ENCODE data around the gene SMIM32. TPM values are rescaled to one million over a fixed set of nuclear protein-coding genes. Genes with fewer than 3 reads are reported as not detected.

SMIM32 gene
- total RNA-seq, 2 experiments from 2014 or later, result not detected

DNA sequence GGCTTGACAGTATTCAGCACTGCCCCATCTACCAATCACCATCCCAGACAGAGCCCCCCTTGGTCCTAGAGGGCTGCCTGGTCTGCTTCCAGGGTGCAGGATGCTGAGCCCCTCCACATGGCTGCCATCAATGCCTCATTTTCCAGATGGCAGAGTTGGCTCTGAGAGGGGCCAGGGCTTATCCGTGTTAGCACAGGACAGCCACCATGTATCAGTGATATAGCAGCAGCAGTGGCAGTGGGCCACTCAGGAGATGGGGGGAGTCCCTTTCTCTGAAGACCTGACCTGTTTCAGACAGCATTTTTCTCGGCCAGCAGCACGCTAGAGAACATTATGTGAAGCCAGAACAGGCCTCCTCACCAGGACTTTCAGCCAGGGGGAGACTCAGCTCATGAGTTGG, 1.6 kb upstream of the SMIM32 start:
- Histone ChIP-seq H3K79me2 (ENCODE audit: insufficient read depth, low read depth, low read length) (no peaks in the 10 kb centered on the region), H4K20me1 (ENCODE audit: insufficient read depth, low read length) (no peaks in the 10 kb centered on the region), H3K4me1 (ENCODE audit: insufficient read depth, low read length, poor library complexity, severe bottlenecking) (no peaks in the 10 kb centered on the region), H3K9me3 (ENCODE audit: low read length) (no peaks in the 10 kb centered on the region), H3K27ac (ENCODE audit: low read depth, low read length, poor library complexity, severe bottlenecking) (no peak overlapping the region), H2AFZ (ENCODE audit: low read length) (no peak overlapping the region), H3K4me3 (ENCODE audit: low read depth, low read length, poor library complexity, severe bottlenecking) (no peak overlapping the region), H3K9me2 (ENCODE audit: insufficient read depth, low read length) (no peaks in the 10 kb centered on the region), H3K36me3 (ENCODE audit: insufficient read depth, low read length) (no peaks in the 10 kb centered on the region), H3K4me2 (ENCODE audit: low read length) (no peak overlapping the region)
- no TSS peak for BruUV-seq (replicated peaks)
- TF ChIP-seq, protein P1, sequence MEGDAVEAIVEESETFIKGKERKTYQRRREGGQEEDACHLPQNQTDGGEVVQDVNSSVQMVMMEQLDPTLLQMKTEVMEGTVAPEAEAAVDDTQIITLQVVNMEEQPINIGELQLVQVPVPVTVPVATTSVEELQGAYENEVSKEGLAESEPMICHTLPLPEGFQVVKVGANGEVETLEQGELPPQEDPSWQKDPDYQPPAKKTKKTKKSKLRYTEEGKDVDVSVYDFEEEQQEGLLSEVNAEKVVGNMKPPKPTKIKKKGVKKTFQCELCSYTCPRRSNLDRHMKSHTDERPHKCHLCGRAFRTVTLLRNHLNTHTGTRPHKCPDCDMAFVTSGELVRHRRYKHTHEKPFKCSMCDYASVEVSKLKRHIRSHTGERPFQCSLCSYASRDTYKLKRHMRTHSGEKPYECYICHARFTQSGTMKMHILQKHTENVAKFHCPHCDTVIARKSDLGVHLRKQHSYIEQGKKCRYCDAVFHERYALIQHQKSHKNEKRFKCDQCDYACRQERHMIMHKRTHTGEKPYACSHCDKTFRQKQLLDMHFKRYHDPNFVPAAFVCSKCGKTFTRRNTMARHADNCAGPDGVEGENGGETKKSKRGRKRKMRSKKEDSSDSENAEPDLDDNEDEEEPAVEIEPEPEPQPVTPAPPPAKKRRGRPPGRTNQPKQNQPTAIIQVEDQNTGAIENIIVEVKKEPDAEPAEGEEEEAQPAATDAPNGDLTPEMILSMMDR (conservative IDR thresholded peaks at IDR 0.05; ENCODE audit: low read length), result no peak
- no peak for TF ChIP-seq EZH2phosphoT487 (IDR thresholded peaks at IDR 0.05; ENCODE audit: borderline replicate concordance, low read depth, low read length)
- DNase-seq (ENCODE audit: low spot score), result no peak
- ChIA-PET POLR2A (no interaction called here), CTCF (ENCODE audit: unreplicated experiment) (no interaction called here)
- intact Hi-C loops (cut with micrococcal nuclease; ENCODE audit: unreplicated experiment), result no loop called here

GRCh38 chr5:136193322-136193935, 467 bp upstream of the SMIM32 start:
- H2AFZ ChIP-seq (ENCODE audit: low read length), result no peak overlapping the region
- BruUV-seq (replicated peaks), result no TSS peak
- peaks cover 6% of the 10 kb centered on the region; the same call in 1 of the 2 replicates for H3K36me3 ChIP-seq (ENCODE audit: insufficient read depth, low read length)
- DNase-seq (ENCODE audit: low spot score), result no peak
- no peak overlapping the region for H3K4me3 ChIP-seq (ENCODE audit: low read depth, low read length, poor library complexity, severe bottlenecking)
- H3K9me3 ChIP-seq (ENCODE audit: low read length), result no peaks in the 10 kb centered on the region
- no peaks in the 10 kb centered on the region for H3K79me2 ChIP-seq (ENCODE audit: insufficient read depth, low read depth, low read length)
- H3K4me1 ChIP-seq (ENCODE audit: insufficient read depth, low read length, poor library complexity, severe bottlenecking), result no peaks in the 10 kb centered on the region
- intact Hi-C loops (cut with micrococcal nuclease; ENCODE audit: unreplicated experiment), result no loop called here
- H4K20me1 ChIP-seq (ENCODE audit: insufficient read depth, low read length), result no peaks in the 10 kb centered on the region
- POLR2A ChIA-PET, result no interaction called here
- TF ChIP-seq, protein P1 (conservative IDR thresholded peaks at IDR 0.05; ENCODE audit: low read length), result no peak
- no peak for TF ChIP-seq EZH2phosphoT487 (IDR thresholded peaks at IDR 0.05; ENCODE audit: borderline replicate concordance, low read depth, low read length)
- H3K27ac ChIP-seq (ENCODE audit: low read depth, low read length, poor library complexity, severe bottlenecking), result no peak overlapping the region
- no peak overlapping the region for H3K4me2 ChIP-seq (ENCODE audit: low read length)
- no peaks in the 10 kb centered on the region for H3K9me2 ChIP-seq (ENCODE audit: insufficient read depth, low read length)
- CTCF ChIA-PET (ENCODE audit: unreplicated experiment), result no interaction called here

DNA sequence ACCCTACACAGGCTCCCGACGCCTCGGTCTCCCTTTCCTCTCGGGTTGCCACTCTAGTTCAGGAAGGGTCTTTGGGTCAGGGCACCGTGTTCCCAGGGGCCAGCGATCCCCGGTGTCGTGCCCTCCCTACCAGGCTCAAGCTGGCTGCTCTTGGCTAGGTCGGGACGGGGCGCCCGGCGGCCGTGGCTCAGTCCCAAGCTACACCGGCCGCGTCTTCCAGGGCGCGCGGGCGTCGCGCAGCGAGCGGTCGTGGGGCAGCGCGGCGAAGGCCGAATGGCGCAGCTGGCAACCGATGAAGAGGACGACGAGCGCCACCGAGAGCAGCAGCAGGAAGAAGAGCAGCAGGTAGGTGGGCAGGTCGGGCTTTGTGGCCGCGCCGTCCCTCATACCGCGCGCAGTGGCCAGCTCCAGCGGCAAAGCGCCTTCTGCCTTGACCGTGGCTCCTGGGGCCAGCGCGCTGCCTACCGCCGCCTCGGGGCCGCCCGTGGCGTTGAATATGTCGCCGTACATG, 892 bp downstream of the SMIM32 start:
- no TSS peak for BruUV-seq (replicated peaks)
- no peak overlapping the region for H3K4me2 ChIP-seq (ENCODE audit: low read length)
- H3K36me3 ChIP-seq (ENCODE audit: insufficient read depth, low read length), result peaks cover 19% of the 10 kb centered on the region
- no peak for DNase-seq (ENCODE audit: low spot score)
- intact Hi-C loops (cut with micrococcal nuclease; ENCODE audit: unreplicated experiment), result no loop called here
- CTCF ChIA-PET (ENCODE audit: unreplicated experiment), result no interaction called here
- no peaks in the 10 kb centered on the region for H4K20me1 ChIP-seq (ENCODE audit: insufficient read depth, low read length)
- H3K4me3 ChIP-seq (ENCODE audit: low read depth, low read length, poor library complexity, severe bottlenecking), result no peak overlapping the region
- H3K27ac ChIP-seq (ENCODE audit: low read depth, low read length, poor library complexity, severe bottlenecking), result no peak overlapping the region
- no peaks in the 10 kb centered on the region for H3K4me1 ChIP-seq (ENCODE audit: insufficient read depth, low read length, poor library complexity, severe bottlenecking)
- no peaks in the 10 kb centered on the region for H3K9me3 ChIP-seq (ENCODE audit: low read length)
- H2AFZ ChIP-seq (ENCODE audit: low read length), result no peak overlapping the region
- POLR2A ChIA-PET, result interaction anchor here (0.5 kb wide), 1 partner anchor 205 kb away, joined by 4 read pairs; no protein-coding TSS in a partner anchor
- no peaks in the 10 kb centered on the region for H3K9me2 ChIP-seq (ENCODE audit: insufficient read depth, low read length)
- H3K79me2 ChIP-seq (ENCODE audit: insufficient read depth, low read depth, low read length), result no peaks in the 10 kb centered on the region
- TF ChIP-seq EZH2phosphoT487 (IDR thresholded peaks at IDR 0.05; ENCODE audit: borderline replicate concordance, low read depth, low read length), result no peak
- TF ChIP-seq, protein P1 (conservative IDR thresholded peaks at IDR 0.05; ENCODE audit: low read length), result no peak

Measured in OCI-LY7 (cell line).